HG02763 (cell line): ENCODE results near the gene PPP2R2D.
"Not testable (repeated sequence)": the region's sequence is repeated elsewhere in the genome, so short reads cannot be mapped to it uniquely, and the experiment has no call there.

Experiments used
- ATAC-seq: cut with Tn5 transposase; IDR thresholded peaks from one replicate; pipeline ENCODE4 v1.9.1; 2021; ENCODE audit warnings: mild to moderate bottlenecking, moderate library complexity; ENCODE audit not compliant: unreplicated experiment

Gene PPP2R2D

GRCh38 chr10:131972474-131973071 is 71.8 kb downstream of the PPP2R2D start:
- ATAC-seq, result no peak

- ATAC-seq, result no peak
Measured at GRCh38 chr10:131973160-131973951, 72.5 kb downstream of the PPP2R2D start.

- no peak for ATAC-seq
Measured at GRCh38 chr10:131974034-131974817, 73.4 kb downstream of the PPP2R2D start.

GRCh38 chr10:131975003-131975402 is 74.2 kb downstream of the PPP2R2D start:
- ATAC-seq, result no peak

- no peak for ATAC-seq
Measured at GRCh38 chr10:131975796-131976195, 75.0 kb downstream of the PPP2R2D start.

GRCh38 chr10:131977323-131978096 is 76.7 kb downstream of the PPP2R2D start:
- no peak for ATAC-seq

- ATAC-seq, result no peak
Measured at GRCh38 chr10:131978366-131978765, 77.6 kb downstream of the PPP2R2D start.

GRCh38 chr10:131978851-131979250 is 78.0 kb downstream of the PPP2R2D start:
- no peak for ATAC-seq

GRCh38 chr10:131979336-131979735 is 78.5 kb downstream of the PPP2R2D start:
- ATAC-seq, result no peak

- no peak for ATAC-seq
Measured at GRCh38 chr10:131979821-131980270, 79.0 kb downstream of the PPP2R2D start.

- ATAC-seq, result no peak
Measured at GRCh38 chr10:131980321-131980720, 79.5 kb downstream of the PPP2R2D start.

GRCh38 chr10:131980761-131981428 is 80.1 kb downstream of the PPP2R2D start:
- ATAC-seq, result no peak

- peak; percentile 89 for ATAC-seq
Measured at GRCh38 chr10:131981429-131982184, 80.8 kb downstream of the PPP2R2D start, which contains the start of gene BNIP3. Gene BNIP3 (minus strand): TSS chr10:131981923. CDS start chr10:131981806, 117 bp downstream.

GRCh38 chr10:131982185-131982756 is 81.5 kb downstream of the PPP2R2D start:
- peak; percentile 8 for ATAC-seq

- no peak for ATAC-seq
Measured at GRCh38 chr10:131982796-131983195, 82.0 kb downstream of the PPP2R2D start.

GRCh38 chr10:131983780-131984179 is 83.0 kb downstream of the PPP2R2D start:
- no peak for ATAC-seq

- ATAC-seq, result not testable (repeated sequence)
Measured at GRCh38 chr10:131986851-131987250, 86.0 kb downstream of the PPP2R2D start.

GRCh38 chr10:131987301-131987700 is 86.5 kb downstream of the PPP2R2D start:
- ATAC-seq, result not testable (repeated sequence)

GRCh38 chr10:131987786-131988185 is 87.0 kb downstream of the PPP2R2D start:
- ATAC-seq, result not testable (repeated sequence)
